Measurements from ENCODE around the gene PIAS1.

Gene PIAS1

GRCh38 chr15:68054628-68055223, 611 bp downstream of the PIAS1 start:
- H3K27ac ChIP-seq (ENCODE audit: extremely low read depth, low read depth, low read length), result peak overlapping the region; percentile 94
- H3K36me3 ChIP-seq (ENCODE audit: control insufficient read depth in 2 of 2, insufficient read depth in 1 of 2, low read length in 2 of 2), result peaks cover 0 to 6% of the 10 kb centered on the region in 2 experiments; a peak in 1 of 3 replicates
- peaks cover 36% of the 10 kb centered on the region for H3K4me1 ChIP-seq (ENCODE audit: control insufficient read depth, insufficient read depth, low read length)
- H3K9me3 ChIP-seq (ENCODE audit: control insufficient read depth, insufficient read depth, low read depth, low read length), result no peaks in the 10 kb centered on the region
- H3K4me3 ChIP-seq (ENCODE audit: low read depth, low read length), result peak overlapping the region; percentile 94
- CTCF ChIA-PET, result interaction anchor here (0.6 to 1.8 kb wide), 8 partner anchors 8 to 192 kb away, joined by 3 to 6 read pairs (median 4); no protein-coding TSS in a partner anchor
- POLR2A ChIA-PET, result interaction anchor here (0.9 to 2.5 kb wide), 17 partner anchors 8 to 223 kb away, joined by 3 to 11 read pairs (median 5); partner anchors contain the start of gene FEM1B
- TF ChIP-seq KLF8 (tag by site-specific recombination; IDR thresholded peaks at IDR 0.05), result no peak; the same call in 1 of the 2 replicates
- no peak for TF ChIP-seq ZNF16 (tag by site-specific recombination; IDR thresholded peaks at IDR 0.05; ENCODE audit: low read depth)
- TF ChIP-seq, protein P1, sequence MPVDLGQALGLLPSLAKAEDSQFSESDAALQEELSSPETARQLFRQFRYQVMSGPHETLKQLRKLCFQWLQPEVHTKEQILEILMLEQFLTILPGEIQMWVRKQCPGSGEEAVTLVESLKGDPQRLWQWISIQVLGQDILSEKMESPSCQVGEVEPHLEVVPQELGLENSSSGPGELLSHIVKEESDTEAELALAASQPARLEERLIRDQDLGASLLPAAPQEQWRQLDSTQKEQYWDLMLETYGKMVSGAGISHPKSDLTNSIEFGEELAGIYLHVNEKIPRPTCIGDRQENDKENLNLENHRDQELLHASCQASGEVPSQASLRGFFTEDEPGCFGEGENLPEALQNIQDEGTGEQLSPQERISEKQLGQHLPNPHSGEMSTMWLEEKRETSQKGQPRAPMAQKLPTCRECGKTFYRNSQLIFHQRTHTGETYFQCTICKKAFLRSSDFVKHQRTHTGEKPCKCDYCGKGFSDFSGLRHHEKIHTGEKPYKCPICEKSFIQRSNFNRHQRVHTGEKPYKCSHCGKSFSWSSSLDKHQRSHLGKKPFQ (tag by site-specific recombination; IDR thresholded peaks at IDR 0.05), result no peak
- TF ChIP-seq, protein P2, sequence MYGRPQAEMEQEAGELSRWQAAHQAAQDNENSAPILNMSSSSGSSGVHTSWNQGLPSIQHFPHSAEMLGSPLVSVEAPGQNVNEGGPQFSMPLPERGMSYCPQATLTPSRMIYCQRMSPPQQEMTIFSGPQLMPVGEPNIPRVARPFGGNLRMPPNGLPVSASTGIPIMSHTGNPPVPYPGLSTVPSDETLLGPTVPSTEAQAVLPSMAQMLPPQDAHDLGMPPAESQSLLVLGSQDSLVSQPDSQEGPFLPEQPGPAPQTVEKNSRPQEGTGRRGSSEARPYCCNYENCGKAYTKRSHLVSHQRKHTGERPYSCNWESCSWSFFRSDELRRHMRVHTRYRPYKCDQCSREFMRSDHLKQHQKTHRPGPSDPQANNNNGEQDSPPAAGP (tag by site-specific recombination; IDR thresholded peaks at IDR 0.05), result 0 out of 2 replicates have a peak, but pooled peaks have one; percentile 20
- peak; percentile 79 for TF ChIP-seq GLIS1 (tag by site-specific recombination; IDR thresholded peaks at IDR 0.05)
- TF ChIP-seq ZNF610 (tag by site-specific recombination; IDR thresholded peaks at IDR 0.05; ENCODE audit: borderline replicate concordance), result 0 out of 2 replicates have a peak, but pooled peaks have one; percentile 0
- 0 out of 2 replicates have a peak, but pooled peaks have one; percentile 0 for TF ChIP-seq BCL11A (tag by site-specific recombination; IDR thresholded peaks at IDR 0.05; ENCODE audit: low read depth)
- no peak for TF ChIP-seq ZBTB21 (tag by site-specific recombination; IDR thresholded peaks at IDR 0.05)
- TF ChIP-seq SETDB1 (IDR thresholded peaks at IDR 0.05; ENCODE audit: insufficient read length, low read length), result no peak
- peak; percentile 98 for TF ChIP-seq PRDM10 (tag by site-specific recombination; IDR thresholded peaks at IDR 0.05)
- no peak for TF ChIP-seq ZNF155 (tag by site-specific recombination; IDR thresholded peaks at IDR 0.05)
- peak; percentile 77; the same call in 1 of the 2 replicates for TF ChIP-seq ZIC2 (tag by site-specific recombination; IDR thresholded peaks at IDR 0.05)
- TF ChIP-seq ZNF341 (tag by site-specific recombination; IDR thresholded peaks at IDR 0.05; ENCODE audit: low read depth), result peak; percentile 90
- peak; percentile 62; the same call in 1 of the 2 replicates for TF ChIP-seq KLF16 (tag by site-specific recombination; IDR thresholded peaks at IDR 0.05)
- TF ChIP-seq GLIS2 (tag by site-specific recombination; IDR thresholded peaks at IDR 0.05), result peak; percentile 96
- no peak for TF ChIP-seq KLF7 (tag by site-specific recombination; IDR thresholded peaks at IDR 0.05; ENCODE audit: borderline replicate concordance)
- no peak for TF ChIP-seq ZNF169 (tag by site-specific recombination; IDR thresholded peaks at IDR 0.05)
- TF ChIP-seq, protein P3, sequence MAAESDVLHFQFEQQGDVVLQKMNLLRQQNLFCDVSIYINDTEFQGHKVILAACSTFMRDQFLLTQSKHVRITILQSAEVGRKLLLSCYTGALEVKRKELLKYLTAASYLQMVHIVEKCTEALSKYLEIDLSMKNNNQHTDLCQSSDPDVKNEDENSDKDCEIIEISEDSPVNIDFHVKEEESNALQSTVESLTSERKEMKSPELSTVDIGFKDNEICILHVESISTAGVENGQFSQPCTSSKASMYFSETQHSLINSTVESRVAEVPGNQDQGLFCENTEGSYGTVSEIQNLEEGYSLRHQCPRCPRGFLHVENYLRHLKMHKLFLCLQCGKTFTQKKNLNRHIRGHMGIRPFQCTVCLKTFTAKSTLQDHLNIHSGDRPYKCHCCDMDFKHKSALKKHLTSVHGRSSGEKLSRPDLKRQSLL (tag by site-specific recombination; IDR thresholded peaks at IDR 0.05), result no peak
- TF ChIP-seq, protein P4, sequence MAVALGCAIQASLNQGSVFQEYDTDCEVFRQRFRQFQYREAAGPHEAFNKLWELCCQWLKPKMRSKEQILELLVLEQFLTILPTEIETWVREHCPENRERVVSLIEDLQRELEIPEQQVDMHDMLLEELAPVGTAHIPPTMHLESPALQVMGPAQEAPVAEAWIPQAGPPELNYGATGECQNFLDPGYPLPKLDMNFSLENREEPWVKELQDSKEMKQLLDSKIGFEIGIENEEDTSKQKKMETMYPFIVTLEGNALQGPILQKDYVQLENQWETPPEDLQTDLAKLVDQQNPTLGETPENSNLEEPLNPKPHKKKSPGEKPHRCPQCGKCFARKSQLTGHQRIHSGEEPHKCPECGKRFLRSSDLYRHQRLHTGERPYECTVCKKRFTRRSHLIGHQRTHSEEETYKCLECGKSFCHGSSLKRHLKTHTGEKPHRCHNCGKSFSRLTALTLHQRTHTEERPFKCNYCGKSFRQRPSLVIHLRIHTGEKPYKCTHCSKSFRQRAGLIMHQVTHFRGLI (tag by site-specific recombination; IDR thresholded peaks at IDR 0.05), result peak; percentile 8; the same call in 1 of the 2 replicates
- TF ChIP-seq, protein P5, sequence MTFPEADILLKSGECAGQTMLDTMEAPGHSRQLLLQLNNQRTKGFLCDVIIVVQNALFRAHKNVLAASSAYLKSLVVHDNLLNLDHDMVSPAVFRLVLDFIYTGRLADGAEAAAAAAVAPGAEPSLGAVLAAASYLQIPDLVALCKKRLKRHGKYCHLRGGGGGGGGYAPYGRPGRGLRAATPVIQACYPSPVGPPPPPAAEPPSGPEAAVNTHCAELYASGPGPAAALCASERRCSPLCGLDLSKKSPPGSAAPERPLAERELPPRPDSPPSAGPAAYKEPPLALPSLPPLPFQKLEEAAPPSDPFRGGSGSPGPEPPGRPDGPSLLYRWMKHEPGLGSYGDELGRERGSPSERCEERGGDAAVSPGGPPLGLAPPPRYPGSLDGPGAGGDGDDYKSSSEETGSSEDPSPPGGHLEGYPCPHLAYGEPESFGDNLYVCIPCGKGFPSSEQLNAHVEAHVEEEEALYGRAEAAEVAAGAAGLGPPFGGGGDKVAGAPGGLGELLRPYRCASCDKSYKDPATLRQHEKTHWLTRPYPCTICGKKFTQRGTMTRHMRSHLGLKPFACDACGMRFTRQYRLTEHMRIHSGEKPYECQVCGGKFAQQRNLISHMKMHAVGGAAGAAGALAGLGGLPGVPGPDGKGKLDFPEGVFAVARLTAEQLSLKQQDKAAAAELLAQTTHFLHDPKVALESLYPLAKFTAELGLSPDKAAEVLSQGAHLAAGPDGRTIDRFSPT (tag by site-specific recombination; IDR thresholded peaks at IDR 0.05), result 0 out of 2 replicates have a peak, but pooled peaks have one; percentile 10
- no peak for TF ChIP-seq ZBTB8A (tag by site-specific recombination; IDR thresholded peaks at IDR 0.05)
- no peak for TF ChIP-seq ZNF146 (tag by site-specific recombination; IDR thresholded peaks at IDR 0.05)
- TF ChIP-seq ZNF223 (tag by site-specific recombination; IDR thresholded peaks at IDR 0.05), result no peak
- peak; percentile 76 for TF ChIP-seq ZBTB17 (tag by site-specific recombination; IDR thresholded peaks at IDR 0.05)
- TF ChIP-seq, protein P6, sequence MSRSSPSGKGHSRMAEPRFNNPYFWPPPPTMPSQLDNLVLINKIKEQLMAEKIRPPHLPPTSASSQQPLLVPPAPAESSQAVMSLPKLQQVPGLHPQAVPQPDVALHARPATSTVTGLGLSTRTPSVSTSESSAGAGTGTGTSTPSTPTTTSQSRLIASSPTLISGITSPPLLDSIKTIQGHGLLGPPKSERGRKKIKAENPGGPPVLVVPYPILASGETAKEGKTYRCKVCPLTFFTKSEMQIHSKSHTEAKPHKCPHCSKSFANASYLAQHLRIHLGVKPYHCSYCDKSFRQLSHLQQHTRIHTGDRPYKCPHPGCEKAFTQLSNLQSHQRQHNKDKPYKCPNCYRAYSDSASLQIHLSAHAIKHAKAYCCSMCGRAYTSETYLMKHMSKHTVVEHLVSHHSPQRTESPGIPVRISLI (tag by site-specific recombination; IDR thresholded peaks at IDR 0.05), result no peak

Data from HEK293 (cell line).